ENCODE data around the gene BMP6.

DNA sequence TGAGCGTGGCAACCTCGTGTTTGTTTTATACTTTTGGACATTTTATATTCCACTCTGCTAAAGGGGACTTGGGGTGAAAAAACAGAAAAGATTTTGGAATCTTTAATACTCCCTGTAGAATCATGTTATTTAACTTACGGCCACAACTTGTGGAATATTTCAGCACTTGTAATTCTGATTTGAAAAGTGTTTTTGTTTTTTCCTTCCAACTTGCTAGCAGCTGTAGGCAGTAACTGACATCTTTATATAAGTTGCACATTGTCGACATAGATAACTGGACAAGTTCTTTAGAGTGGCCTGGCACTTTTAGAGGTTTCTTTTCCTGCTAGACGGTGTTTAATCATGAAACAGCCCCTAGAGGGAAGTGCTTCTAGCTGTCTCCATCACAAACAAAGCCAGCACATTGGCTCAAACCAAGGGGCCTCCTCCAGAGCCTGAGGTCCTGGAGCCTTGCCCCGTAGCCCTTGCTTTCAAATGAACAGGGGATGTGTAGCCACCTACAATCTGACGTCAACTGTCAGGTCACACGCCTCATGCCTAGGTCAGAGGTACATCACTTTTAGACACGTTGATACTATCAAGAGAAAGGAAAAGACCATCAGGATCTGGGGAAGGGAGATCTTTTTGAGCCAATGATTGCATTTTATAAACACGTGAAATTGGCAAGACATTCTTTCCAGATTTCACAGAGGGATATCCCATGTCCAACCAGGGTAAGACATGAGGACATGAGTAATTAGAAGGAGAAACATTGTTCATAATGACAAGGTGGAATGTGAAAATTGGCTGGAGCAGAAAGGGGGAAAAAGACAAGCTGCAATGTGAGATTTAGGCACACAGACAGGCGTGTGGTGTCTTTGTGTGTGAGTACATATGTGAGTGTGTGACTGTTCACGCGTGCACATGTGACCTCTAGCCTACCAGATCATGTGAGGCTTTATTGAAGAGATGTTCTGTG is 92.6 kb downstream of the BMP6 start:
- TF ChIP-seq CTCF (IDR thresholded peaks at IDR 0.05; ENCODE audit: poor library complexity, severe bottlenecking) = no peak
- no peak for TF ChIP-seq POLR2AphosphoS5 (IDR thresholded peaks at IDR 0.05)
- TF ChIP-seq MXI1 (conservative IDR thresholded peaks at IDR 0.05; ENCODE audit: poor library complexity, severe bottlenecking) = no peak
- TF ChIP-seq REST (IDR thresholded peaks at IDR 0.05; ENCODE audit: borderline replicate concordance) = no peak
- TF ChIP-seq EZH2 (IDR thresholded peaks at IDR 0.05; ENCODE audit: borderline replicate concordance, insufficient read depth, low read length, poor library complexity, severe bottlenecking) = no peak
- TF ChIP-seq SMC3 (conservative IDR thresholded peaks at IDR 0.05; ENCODE audit: poor library complexity) = no peak
- no peak for TF ChIP-seq TAF1 (IDR thresholded peaks at IDR 0.05; ENCODE audit: low read depth)

Data from neural cell (in vitro differentiated cells).